SH-SY5Y (cell line): ENCODE results near the gene SPATA32.

Source experiments
- GATA2 ChIP-seq: IDR thresholded peaks from 2 replicates; pipeline ENCODE4 v1.6.1; 2011; ENCODE audit warnings: mild to moderate bottlenecking, low read depth, low read length
- GATA3 ChIP-seq: IDR thresholded peaks from 2 replicates; pipeline ENCODE4 v1.6.1; 2011; ENCODE audit warnings: low read depth, mild to moderate bottlenecking, low read length, moderate library complexity

The SPATA32 gene

GRCh38 chr17:45261577-45262515 lies at the start of gene SPATA32:
SPATA32 (minus strand) TSS chr17:45262094; CDS start chr17:45262016, 78 bp downstream.
- no peak for TF ChIP-seq GATA2
- no peak for TF ChIP-seq GATA3

- TF ChIP-seq GATA2 = no peak
- no peak for TF ChIP-seq GATA3
Observed at GRCh38 chr17:45311401-45311759, 49.5 kb upstream of the SPATA32 start.

- TF ChIP-seq GATA3 (no peak), GATA2 (no peak)
Observed at GRCh38 chr17:45310380-45311324, 48.8 kb upstream of the SPATA32 start.

- TF ChIP-seq GATA2 (no peak), GATA3 (no peak)
Observed at GRCh38 chr17:45309400-45309799, 47.5 kb upstream of the SPATA32 start.

GRCh38 chr17:45308840-45309239 lies 46.9 kb upstream of the SPATA32 start:
- TF ChIP-seq GATA2 = no peak

GRCh38 chr17:45308016-45308365 lies 46.1 kb upstream of the SPATA32 start:
- no peak for TF ChIP-seq GATA2
- TF ChIP-seq GATA3 = no peak

GRCh38 chr17:45307290-45308015 lies 45.6 kb upstream of the SPATA32 start:
- no peak for TF ChIP-seq GATA2
- no peak for TF ChIP-seq GATA3

GRCh38 chr17:45306623-45307022 lies 44.7 kb upstream of the SPATA32 start:
- TF ChIP-seq GATA2 (no peak), GATA3 (no peak)

- TF ChIP-seq GATA2 = no peak
- no peak for TF ChIP-seq GATA3
Observed at GRCh38 chr17:45306094-45306493, 44.2 kb upstream of the SPATA32 start.

- TF ChIP-seq GATA2 (no peak), GATA3 (no peak)
Observed at GRCh38 chr17:45305530-45306087, 43.7 kb upstream of the SPATA32 start.

GRCh38 chr17:45302649-45303173 lies 40.8 kb upstream of the SPATA32 start:
- no peak for TF ChIP-seq GATA2

GRCh38 chr17:45301674-45302073 lies 39.8 kb upstream of the SPATA32 start:
- no peak for TF ChIP-seq GATA3
- TF ChIP-seq GATA2 = no peak

- TF ChIP-seq GATA2 = no peak
- TF ChIP-seq GATA3 = no peak
Observed at GRCh38 chr17:45300060-45300751, 38.3 kb upstream of the SPATA32 start.
